Suppressor macrophage treated with lipopolysaccharide for 1 hour (primary cell): ENCODE measurements around the gene DDX46.
A peak's percentile ranks its signal among the peaks of the same experiment; 100 is the strongest.
"Not testable (repeated sequence)": the region's sequence is repeated elsewhere in the genome, so short reads cannot be mapped to it uniquely, and the experiment has no call there.

Source experiments
- DNase-seq, 3 donors: peaks; one replicate each; pipeline ENCODE4 v3.0.0-alpha.2; 2020 to 2022

The DDX46 gene

DNA sequence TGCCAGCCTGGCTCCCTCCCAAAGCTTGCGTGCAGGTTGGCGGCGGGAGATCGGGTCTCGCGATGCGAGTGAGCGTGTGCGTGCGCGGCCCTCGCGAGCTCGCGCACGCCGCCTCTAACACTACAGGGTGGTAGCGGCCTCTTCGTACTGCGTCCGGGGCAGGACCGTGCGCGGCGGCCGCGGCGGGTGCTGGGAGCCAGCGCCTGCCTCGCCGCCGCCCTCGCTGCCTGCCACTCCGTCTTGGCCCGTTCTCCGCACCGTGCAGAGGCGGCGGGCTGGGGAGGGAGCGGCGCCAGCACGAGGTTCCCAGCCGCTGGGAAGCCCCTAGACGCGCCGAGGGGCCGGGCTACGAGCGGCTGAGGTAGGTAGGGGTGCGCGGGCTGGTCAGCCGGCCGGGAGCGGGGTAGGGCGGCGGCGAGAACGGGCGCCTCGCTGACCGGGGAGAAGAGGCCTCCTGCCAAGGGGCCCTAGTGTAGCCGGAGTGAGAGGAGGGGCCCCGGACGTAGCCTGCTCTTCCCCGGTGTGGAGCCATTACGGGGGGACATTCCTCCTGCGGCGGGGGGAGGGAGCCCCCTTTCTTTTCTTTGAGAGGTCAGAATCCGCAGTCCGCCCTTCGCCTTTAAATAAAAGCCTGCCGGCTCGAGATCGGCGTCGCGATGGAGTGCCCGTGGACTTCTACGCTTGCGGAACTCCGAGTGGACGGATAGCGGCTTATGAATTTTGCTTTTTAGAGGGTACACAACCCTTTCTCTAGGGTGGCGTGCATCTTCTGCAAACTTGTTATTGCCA is 87.5 kb downstream of the DDX46 start, which contains the start of gene C5orf24:
Gene C5orf24, plus strand, starts transcription at position 117 of the 789 bp plus-strand sequence. CDS start 8,933 bp downstream, outside the sequence.
- DNase-seq = peak; percentile 95 to 97 (median 96)

- DNase-seq = peak in 2 of 3 donors; percentile 40 to 43
Observed at GRCh38 chr5:134846641-134846960, 88.0 kb downstream of the DDX46 start.

DNA sequence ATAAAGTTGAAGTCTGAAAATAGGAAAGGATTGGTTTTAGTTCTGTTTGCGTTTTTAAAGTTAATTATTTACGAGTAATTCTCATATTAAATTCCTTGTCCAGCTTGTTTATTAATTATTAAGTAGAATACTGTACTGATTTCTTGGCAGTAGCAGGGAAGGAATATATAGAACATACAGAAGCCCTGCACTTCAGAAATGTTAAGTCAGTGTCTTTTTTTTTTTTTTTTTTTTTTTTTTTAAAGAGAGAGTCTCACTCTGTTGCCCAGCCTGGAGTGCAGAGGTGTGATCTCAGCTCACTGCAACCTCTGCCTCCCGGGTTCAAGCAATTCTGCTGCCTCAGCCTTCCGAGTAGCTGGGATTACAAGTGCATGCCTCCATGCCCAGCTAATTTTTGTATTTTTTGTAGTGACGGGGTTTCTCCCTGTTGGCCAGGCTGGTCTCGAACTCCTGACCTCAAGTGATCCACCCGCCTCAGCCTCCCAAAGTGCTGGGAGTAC is 90.9 kb downstream of the DDX46 start:
- not testable (repeated sequence) for DNase-seq

- peak; percentile 55 to 65 (median 58) for DNase-seq
Observed at GRCh38 chr5:134851307-134851923, 92.8 kb downstream of the DDX46 start.

- DNase-seq = not testable (repeated sequence)
Observed at GRCh38 chr5:134856465-134856864, 97.9 kb downstream of the DDX46 start.

- DNase-seq = no peak
Observed at GRCh38 chr5:134857401-134857800, 98.8 kb downstream of the DDX46 start.

DNA sequence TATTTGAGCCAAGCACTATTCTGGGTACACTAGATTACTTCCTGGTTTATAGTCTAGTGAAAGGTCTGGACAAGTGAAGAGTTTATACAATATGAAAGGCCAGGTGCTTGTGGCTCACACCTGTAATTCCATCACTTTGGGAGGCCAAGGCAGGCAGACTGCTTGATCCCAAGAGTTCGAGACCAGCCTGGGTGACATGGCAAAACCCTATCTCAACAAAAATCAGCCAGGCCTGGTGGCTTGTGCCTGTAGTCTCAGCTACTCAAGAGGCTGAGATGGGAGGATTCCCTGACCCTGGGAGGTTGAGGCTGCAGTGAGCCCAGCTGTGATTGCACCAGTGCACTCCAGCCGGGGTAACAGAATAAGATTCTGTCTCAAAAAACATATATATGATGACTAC is 106.1 kb downstream of the DDX46 start:
- no peak for DNase-seq

GRCh38 chr5:134873494-134873893 is 114.9 kb downstream of the DDX46 start:
- no peak for DNase-seq

- DNase-seq = peak; percentile 89 to 95 (median 90)
Observed at GRCh38 chr5:134873987-134874830, 115.6 kb downstream of the DDX46 start, which contains the start of gene TXNDC15. TXNDC15 (plus strand) TSS chr5:134874371; CDS start chr5:134874428, 57 bp downstream.

- peak; percentile 41 to 49 (median 42) for DNase-seq
Observed at GRCh38 chr5:134874831-134875655, 116.5 kb downstream of the DDX46 start.

- DNase-seq = no peak
Observed at GRCh38 chr5:134877159-134877558, 118.6 kb downstream of the DDX46 start.

- no peak for DNase-seq
Observed at GRCh38 chr5:134878403-134878802, 119.8 kb downstream of the DDX46 start.

- DNase-seq = no peak
Observed at GRCh38 chr5:134879456-134879855, 120.9 kb downstream of the DDX46 start.
